Heart left ventricle (tissue), 16 donors: ENCODE data around the gene GNG7. TPM values are rescaled to one million over a fixed set of nuclear protein-coding genes. Genes with fewer than 3 reads are reported as not detected.
A peak's percentile ranks its signal among the peaks of the same experiment; 100 is the strongest.

Experiments
- ATAC-seq, 4 donors: fragments of 200-7000 bp; cut with Tn5 transposase; one replicate each; pipeline ENCODE4 v1.9.1; 2020 to 2022; ENCODE audit warnings: moderate library complexity in 4 of 4, mild to moderate bottlenecking in 3 of 4, moderate number of reproducible peaks in 1 of 4
- DNase-seq, 5 donors: peaks; one replicate each; pipeline ENCODE4 v3.0.0-alpha.2; 2020
- H3K27ac ChIP-seq, 12 donors: fragments of 200-600 bp; sonication (generic) in 4 of 12; one replicate each; pipeline versions ENCODE4 v1.5.0 to v1.8.0; 2016 to 2022; ENCODE audit warnings: mild to moderate bottlenecking in 2 of 12
- H3K27me3 ChIP-seq, 9 donors: fragments of 200-600 bp; sonication (generic) in 2 of 9; one replicate each; pipeline versions ENCODE4 v1.5.1 to v1.8.0; 2016 to 2022; ENCODE audit warnings: mild to moderate bottlenecking in 3 of 9
- H3K36me3 ChIP-seq, 9 donors: fragments of 200-600 bp; sonication (generic) in 2 of 9; one replicate each; pipeline versions ENCODE4 v1.5.0 to v1.8.0; 2018 to 2022; ENCODE audit warnings: mild to moderate bottlenecking in 2 of 9
- H3K4me1 ChIP-seq, 12 donors: fragments of 200-600 bp; sonication (generic) in 4 of 12; one replicate each; pipeline versions ENCODE4 v1.5.0 to v1.8.0; 2016 to 2022; ENCODE audit warnings: mild to moderate bottlenecking in 3 of 12
- H3K4me3 ChIP-seq, 12 donors: fragments of 200-600 bp; sonication (generic) in 4 of 12; one replicate each; pipeline versions ENCODE4 v1.5.0 to v1.8.0; 2017 to 2022; ENCODE audit warnings: mild to moderate bottlenecking in 9 of 12, moderate library complexity in 4 of 12
- H3K9me3 ChIP-seq, 12 donors: fragments of 200-600 bp; sonication (generic) in 4 of 12; one replicate each; pipeline versions ENCODE4 v1.5.0 to v1.8.0; 2016 to 2022; ENCODE audit warnings: mild to moderate bottlenecking in 1 of 12
- POLR2A ChIP-seq, 2 donors: fragments of 450-650 bp; IDR thresholded peaks; one replicate each; pipeline ENCODE4 v1.6.1; 2017; ENCODE audit warnings: antibody characterized with exemption in 2 of 2, mild to moderate bottlenecking in 2 of 2, moderate library complexity in 2 of 2
- WGBS, 4 donors: extraction: QIAGEN DNeasy Blood & Tissue Kit in 2 of 4; methylation state at CpG; one replicate each; pipeline versions ENCODE4 v1.1.5 to v1.1.7; 2013 to 2018; 5-methylcytosine and 5-hydroxymethylcytosine counted together
- intact Hi-C, 10 donors: fragments of 100-400 bp; cut with DNase I; formaldehyde crosslinking; loops; one replicate each; pipeline versions ENCODE4 v1.11.1 to v1.14.2; 2022
- polyA plus RNA-seq, 2 donors: library from polyadenylated mRNA; stranded (reverse); fragments of 200-250 nt; gene quantifications; one replicate each; pipeline ENCODE4 v1.2.3, GENCODE V29; 2013
- total RNA-seq, 9 donors: library from RNA; depleted of rRNA in 2 of 9; stranded (reverse); fragments of >200 nt in 2 of 9; fragmentation: NEBNext Ultra II Directional in 3 of 9; extraction: Animal tissue kit (Norgen Biotek cat#: 25700) in 3 of 9; gene quantifications; one replicate each; pipeline versions ENCODE4 v1.1.0 to v1.2.4, GENCODE V29; 2016 to 2023
- TF ChIP-seq, protein P1 (sequence below), 12 donors: fragments of 200-600 bp; sonication (generic) in 4 of 12; IDR thresholded peaks; one replicate each; pipeline versions ENCODE4 v1.5.0 to v1.8.0; 2018 to 2022; ENCODE audit warnings: antibody characterized with exemption in 12 of 12, mild to moderate bottlenecking in 5 of 12
- donor health status: ischemic (EF 13 %, LVEDD 7.1; RV severe dilation, severe dysfunction).
- donor health status: healthy with polysubstance abuse.
- donor health status: DM: no; HTN: yes; CAD: no.
- donor health status: DM: no; HTN: no; CAD: no.
- donor health status: ischemic (EF 25% LVEDD 6.9; RV normal size, moderate dysfunction).
- donor health status: ischemic (EF 25% LVEDD 5.7; RV mildly dilated, moderate dysfunction).
- donor health status: healthy.
- donor health status: DM: yes; HTN: yes; CAD: no.
- donor health status: ischemic (EF 35%, LVEDD 5.7; RV mildly dilated, moderate dysfunction).
- donor health status: nonischemic (EF 11% LVEDD 7.7; RV severe dilation, severe dysfunction).
- donor health status: DM: yes; HTN: yes; CAD: no.
- donor health status: PGD.
- donor health status: ischemic (EF 29% LVEDD 5.4; RV normal size, mild dysfunction).
- donor health status: nonischemic (EF 23%, LVEDD 6.1; RV moderate dilation, normal function).

GNG7 gene
- total and polyA plus RNA-seq, 11 donors: 11.7 to 46.4 (median 24.0) TPM

GRCh38 chr19:2734589-2735288 is 32.2 kb upstream of the GNG7 start:
- intact Hi-C loops: no loop called here
- no peak for ATAC-seq
- Histone ChIP-seq H3K27ac (no peak overlapping the region), H3K4me1 (peaks cover 0 to 18% (median 9%) of the 10 kb centered on the region in 12 donors), H3K4me3 (no peak overlapping the region), H3K27me3 (no peaks in the 10 kb centered on the region), H3K36me3 (peaks cover 0 to 49% (median 10%) of the 10 kb centered on the region in 9 donors), H3K9me3 (peaks cover 0 to 4% (median 0%) of the 10 kb centered on the region in 12 donors)
- 90 to 93% (median 92%) methylated on average over 24 to 26 of the region's 26 CpGs for WGBS, 4 donors
- TF ChIP-seq POLR2A (IDR thresholded peaks at IDR 0.05): no peak
- TF ChIP-seq, protein P1, sequence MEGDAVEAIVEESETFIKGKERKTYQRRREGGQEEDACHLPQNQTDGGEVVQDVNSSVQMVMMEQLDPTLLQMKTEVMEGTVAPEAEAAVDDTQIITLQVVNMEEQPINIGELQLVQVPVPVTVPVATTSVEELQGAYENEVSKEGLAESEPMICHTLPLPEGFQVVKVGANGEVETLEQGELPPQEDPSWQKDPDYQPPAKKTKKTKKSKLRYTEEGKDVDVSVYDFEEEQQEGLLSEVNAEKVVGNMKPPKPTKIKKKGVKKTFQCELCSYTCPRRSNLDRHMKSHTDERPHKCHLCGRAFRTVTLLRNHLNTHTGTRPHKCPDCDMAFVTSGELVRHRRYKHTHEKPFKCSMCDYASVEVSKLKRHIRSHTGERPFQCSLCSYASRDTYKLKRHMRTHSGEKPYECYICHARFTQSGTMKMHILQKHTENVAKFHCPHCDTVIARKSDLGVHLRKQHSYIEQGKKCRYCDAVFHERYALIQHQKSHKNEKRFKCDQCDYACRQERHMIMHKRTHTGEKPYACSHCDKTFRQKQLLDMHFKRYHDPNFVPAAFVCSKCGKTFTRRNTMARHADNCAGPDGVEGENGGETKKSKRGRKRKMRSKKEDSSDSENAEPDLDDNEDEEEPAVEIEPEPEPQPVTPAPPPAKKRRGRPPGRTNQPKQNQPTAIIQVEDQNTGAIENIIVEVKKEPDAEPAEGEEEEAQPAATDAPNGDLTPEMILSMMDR (IDR thresholded peaks at IDR 0.05): no peak
- no peak for DNase-seq

DNA sequence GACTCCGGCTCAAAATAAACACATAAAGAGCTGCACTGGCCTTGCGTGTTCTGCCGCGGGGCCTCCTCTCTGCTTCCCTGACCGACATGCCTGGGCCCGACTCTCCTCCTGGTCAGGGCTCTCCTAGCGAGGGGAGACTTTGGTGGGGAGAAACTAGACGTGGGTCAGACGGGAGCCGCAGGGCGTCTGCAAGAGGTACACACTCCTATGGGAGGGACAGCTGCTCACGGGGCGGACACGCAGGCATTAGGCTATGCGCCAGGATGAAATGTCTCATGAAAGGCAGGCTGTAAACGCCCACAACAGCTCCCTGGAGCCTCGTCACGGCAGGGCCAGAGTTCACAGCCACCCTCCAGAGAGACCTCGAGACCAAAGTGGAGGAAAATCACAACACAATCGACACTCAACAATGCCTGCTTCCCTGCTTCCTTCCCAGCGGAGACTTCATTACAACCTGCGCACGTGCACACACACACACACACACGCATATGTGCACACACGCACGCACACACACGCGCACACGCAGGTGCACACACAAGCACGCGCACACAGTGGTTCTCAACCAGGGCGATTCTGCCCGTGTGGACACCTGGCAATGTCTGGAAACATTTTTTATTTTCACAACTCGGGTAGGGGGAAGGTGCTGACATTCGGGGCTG is 31.6 kb upstream of the GNG7 start:
- H3K27ac ChIP-seq: no peak overlapping the region
- intact Hi-C loops: no loop called here
- ATAC-seq (no peak), DNase-seq (no peak)
- no peaks in the 10 kb centered on the region for H3K27me3 ChIP-seq
- WGBS, 4 donors: 87 to 90% (median 90%) methylated on average over 32 to 35 of the region's 35 CpGs
- no peak for TF ChIP-seq POLR2A (IDR thresholded peaks at IDR 0.05)
- TF ChIP-seq, protein P1 (IDR thresholded peaks at IDR 0.05): no peak
- peaks cover 0 to 49% (median 10%) of the 10 kb centered on the region in 9 donors for H3K36me3 ChIP-seq
- H3K4me1 ChIP-seq: peaks cover 0 to 13% (median 5%) of the 10 kb centered on the region in 12 donors
- H3K4me3 ChIP-seq: no peak overlapping the region
- H3K9me3 ChIP-seq: peaks cover 0 to 4% (median 0%) of the 10 kb centered on the region in 12 donors

GRCh38 chr19:2732883-2733282 is 30.4 kb upstream of the GNG7 start:
- no peak overlapping the region for H3K4me3 ChIP-seq
- peaks cover 0 to 49% (median 10%) of the 10 kb centered on the region in 9 donors for H3K36me3 ChIP-seq
- H3K27ac ChIP-seq: no peak overlapping the region
- peaks cover 0 to 4% (median 0%) of the 10 kb centered on the region in 12 donors for H3K4me1 ChIP-seq
- TF ChIP-seq POLR2A (IDR thresholded peaks at IDR 0.05): no peak
- TF ChIP-seq, protein P1 (IDR thresholded peaks at IDR 0.05): no peak
- 96 to 100% (median 96%) methylated on average over 3 to 38 of the region's 38 CpGs for WGBS, 4 donors
- peaks cover 0 to 2% (median 0%) of the 10 kb centered on the region in 9 donors for H3K27me3 ChIP-seq
- ATAC-seq (no peak), DNase-seq (no peak)
- H3K9me3 ChIP-seq: peaks cover 0 to 4% (median 0%) of the 10 kb centered on the region in 12 donors
- intact Hi-C loops: no loop called here

DNA sequence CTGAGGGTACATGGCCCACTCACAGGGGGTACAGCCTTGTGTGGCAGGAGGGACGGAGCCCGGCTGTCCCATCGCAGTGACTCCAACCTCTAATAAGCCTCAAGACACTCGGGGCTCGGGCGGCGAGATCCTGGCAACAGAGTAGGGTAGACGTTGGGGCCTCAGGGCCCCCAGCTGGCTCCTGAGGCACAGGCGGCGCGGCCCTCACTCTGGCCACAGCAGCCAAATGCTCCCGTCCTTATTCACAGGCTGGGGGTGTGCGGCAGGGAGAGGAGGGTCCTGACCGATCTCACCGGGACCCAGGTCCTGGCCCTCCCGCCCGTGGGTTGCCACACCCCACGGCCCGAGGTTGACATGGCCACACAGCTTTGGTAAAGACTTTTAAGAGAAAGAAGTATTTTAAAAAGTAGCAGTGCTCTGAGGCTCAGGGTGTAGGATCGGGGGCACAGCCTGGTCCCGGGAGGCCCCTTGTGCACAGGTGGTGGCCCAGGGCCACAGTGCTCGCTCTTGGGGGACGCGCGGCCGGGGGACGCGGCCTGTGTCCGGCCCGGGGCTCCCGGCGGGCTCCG is 29.7 kb upstream of the GNG7 start:
- no peak for TF ChIP-seq POLR2A (IDR thresholded peaks at IDR 0.05)
- TF ChIP-seq, protein P1 (IDR thresholded peaks at IDR 0.05): no peak
- 94 to 97% (median 96%) methylated on average over 33 of the region's 33 CpGs for WGBS, 4 donors
- Histone ChIP-seq H3K4me1 (peaks cover 0 to 4% (median 0%) of the 10 kb centered on the region in 12 donors), H3K27ac (no peak overlapping the region), H3K36me3 (peaks cover 0 to 49% (median 10%) of the 10 kb centered on the region in 9 donors), H3K27me3 (peaks cover 0 to 7% (median 1%) of the 10 kb centered on the region in 9 donors), H3K4me3 (no peak overlapping the region), H3K9me3 (peaks cover 0 to 4% (median 0%) of the 10 kb centered on the region in 12 donors)
- DNase-seq (peak in 1 of 5 donors; percentile 13), ATAC-seq (no peak)
- intact Hi-C loops: no loop called here
